HG03139 (cell line): ENCODE results near the gene YAE1.

ENCODE experiments used
- ATAC-seq: cut with Tn5 transposase; IDR thresholded peaks from one replicate; pipeline ENCODE4 v1.9.1; 2021; ENCODE audit not compliant: unreplicated experiment

YAE1 gene

DNA sequence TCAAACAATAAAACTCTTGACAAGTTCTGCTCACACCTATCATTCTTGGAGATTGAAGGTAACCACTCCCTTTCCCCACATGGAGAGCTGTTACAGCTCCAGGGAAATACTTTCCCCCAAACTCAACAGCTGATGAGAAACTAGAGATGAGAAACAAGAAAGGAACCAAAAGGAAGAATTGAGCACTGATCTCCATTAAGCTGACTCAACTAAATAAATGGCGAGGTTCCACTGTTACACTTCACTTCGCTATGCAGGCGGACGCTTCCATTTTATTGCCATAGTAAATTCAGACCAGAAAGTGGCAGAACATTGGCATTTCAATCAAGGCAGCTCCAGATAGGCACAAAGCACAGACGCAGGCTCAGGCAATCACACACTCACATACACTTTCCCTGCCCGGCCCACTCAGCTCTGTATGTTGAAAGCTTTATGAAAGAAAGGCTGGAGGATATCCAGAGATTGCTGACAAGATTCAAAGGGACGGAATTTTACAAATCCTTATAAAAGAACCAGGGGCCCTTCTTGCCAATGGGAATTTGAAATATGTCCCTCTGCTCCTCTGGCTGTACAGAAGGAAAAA, 11.5 kb upstream of the YAE1 start:
- no peak for ATAC-seq

DNA sequence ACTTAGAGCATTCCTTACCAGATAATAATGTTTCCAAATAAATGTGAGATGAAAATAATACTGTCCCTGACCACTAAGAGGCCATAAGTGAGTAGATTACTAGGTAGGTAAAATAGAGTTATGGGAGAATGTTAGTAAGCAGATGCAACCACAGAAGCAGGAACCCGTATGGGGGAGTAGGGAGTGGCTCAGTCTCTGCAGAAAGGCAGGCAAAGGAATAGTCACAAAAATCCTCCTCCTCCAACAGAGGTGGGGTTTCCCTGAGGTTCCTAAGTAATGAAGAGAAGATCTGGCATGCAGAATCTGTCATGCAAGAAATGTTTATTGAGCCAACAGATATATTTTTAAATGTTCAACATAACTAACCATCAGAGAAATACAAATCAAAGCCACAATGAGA, 9.0 kb upstream of the YAE1 start:
- ATAC-seq, result no peak

DNA sequence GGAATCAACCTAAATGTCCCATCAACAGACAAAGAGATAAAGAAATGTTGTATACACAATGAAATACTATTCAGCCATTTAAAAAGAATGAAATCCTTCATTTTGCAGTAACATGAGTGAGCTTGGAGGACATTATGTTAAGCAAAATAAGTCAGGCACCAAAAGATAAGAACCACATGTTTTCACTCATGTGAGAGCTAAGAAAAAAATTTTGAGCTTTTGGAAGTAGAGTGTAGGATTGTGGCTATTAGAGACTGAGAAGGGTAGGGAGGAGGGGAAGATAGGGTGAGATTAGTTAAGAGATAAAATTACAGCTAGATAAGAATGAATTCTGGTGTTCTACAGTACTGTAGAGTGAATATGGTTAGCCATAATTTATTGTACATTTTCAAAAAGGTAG, 8.3 kb upstream of the YAE1 start:
- no peak for ATAC-seq

DNA sequence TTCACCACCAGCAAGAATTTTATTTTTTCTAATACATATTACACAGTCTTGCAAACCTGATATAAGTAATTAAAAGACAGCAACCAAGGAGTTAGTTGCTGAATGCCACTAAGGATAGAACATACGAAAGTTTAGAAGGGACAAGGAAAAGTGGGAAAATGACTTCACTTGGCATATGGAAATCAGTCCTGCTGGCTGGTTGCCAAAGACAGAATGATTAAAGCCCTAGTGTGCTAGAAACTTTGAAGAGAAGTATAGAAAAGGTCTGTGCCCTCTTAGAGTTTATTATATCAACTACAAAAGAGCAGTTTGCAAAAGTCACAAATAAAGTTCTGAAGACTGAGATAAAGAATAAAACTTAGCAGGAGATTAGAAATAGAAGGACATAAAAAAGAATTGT, 5.8 kb upstream of the YAE1 start:
- ATAC-seq, result no peak

DNA sequence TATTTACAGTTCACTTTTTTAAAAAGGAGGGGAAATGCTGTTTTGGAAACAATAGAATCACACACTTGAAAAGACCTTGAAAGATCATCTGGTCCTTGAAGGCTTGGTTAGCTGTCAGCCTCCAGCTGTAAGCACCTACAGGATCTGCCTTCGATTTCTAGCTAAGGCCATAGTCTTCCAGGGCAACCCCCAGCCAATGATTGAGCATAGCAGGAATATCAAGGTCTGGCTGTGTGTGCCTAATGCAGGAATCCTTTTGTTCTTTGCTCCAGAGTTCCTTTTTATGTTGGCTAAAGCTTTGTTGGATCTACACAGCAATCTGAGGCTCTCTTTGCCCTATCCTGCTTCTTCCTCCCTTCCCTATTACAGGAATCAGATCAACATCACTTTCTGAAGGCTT, 5.2 kb upstream of the YAE1 start:
- ATAC-seq, result no peak

DNA sequence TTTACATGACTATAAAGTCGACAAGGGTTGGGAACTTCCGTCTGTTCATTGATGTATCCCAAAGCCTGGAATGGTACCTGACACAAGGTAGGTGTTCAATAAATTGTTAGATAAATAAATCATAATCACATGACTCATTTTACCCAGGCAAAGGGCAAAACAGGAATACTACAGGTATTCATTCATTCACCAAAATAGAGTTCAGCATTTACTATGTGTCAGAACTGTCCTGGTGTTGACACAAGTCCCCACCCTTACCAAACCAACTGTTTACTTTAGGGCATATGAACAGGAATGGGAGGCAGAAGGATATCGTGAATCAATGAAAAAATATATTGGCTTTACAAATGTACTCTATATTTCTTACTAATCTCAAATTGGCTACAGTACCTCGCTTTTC, 666 bp upstream of the YAE1 start:
- ATAC-seq, result no peak

DNA sequence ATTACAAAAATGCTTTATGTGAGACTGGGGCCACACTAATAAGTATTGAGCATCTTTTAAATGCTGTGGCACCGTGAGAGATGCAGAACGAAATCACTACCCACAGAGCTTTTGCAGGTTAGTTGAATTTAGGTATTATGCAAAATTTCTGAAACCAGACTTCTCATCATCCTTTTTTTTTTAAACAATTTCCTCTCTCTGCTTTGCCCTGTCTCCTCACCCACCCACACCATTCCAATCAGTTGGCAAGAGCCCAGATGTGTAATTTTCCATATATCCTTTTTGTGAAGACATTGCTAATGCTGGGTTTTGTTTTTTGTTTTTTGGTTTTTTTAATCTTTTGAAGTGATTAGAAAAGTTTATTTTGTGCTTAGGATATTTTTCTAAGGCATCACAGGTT, 1.1 kb downstream of the YAE1 start:
- ATAC-seq, result no peak

DNA sequence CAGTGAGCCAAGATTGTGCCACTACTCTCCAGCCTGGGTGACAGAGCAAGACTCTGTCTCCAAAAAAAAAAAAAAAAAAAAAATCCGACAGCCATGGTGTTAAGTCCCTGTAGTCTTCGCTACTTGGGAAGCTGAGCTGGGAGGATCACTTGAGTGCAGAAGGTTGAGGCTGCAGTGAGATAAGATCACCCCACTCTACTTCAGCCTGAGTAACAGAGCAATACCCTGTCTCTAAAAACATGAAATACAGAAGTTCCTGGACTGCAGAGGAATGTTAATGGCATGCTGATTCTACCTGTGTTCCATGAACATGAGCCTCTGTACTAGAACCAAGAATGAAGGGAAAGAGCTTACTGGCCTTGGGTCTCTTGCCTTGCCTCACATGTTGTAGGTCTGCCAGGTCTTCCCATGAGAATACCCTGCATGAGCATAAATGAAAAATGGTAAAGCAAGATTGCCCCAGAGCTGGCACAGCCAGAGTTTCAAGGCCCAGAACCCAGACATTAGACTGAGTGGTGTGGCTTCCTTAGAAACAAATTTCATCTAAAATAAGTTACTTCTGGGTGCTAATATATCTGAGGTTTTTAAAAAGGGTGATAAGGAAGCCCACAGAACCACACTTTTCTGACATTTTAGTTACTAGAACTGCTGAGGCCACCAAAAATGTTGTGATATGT, 8.6 kb downstream of the YAE1 start:
- ATAC-seq, result no peak

DNA sequence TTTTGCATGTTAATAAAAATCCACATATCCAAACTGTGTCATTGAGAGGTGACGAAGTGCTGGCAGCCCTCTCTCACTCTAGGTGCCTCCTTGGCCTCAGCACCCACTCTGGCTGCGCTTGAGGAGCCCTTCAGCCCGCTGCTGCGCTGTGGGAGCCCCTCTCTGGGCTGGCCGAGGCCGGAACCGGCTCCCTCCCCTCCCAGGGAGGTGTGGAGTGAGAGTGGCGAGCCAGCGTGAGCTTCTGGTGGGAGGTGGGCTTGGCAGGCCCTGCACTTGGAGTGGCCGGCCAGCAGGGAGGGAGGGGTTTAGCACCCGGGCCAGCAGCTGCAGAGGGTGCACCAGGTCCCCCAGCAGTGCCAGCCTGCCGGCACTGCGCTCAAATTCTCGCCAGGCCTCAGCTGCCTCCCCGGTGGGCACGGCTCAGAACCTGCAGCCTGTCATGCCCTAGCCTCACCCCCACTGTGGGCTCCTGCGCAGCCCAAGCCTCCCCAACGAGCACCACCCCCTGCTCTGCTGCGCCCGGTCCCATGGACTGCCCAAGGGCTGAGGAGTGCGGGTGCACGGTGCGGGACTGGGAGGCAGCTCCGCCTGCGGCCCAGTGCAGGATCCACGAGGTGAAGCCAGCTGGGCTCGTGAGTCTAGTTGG, 11.1 kb downstream of the YAE1 start:
- ATAC-seq, result no peak

DNA sequence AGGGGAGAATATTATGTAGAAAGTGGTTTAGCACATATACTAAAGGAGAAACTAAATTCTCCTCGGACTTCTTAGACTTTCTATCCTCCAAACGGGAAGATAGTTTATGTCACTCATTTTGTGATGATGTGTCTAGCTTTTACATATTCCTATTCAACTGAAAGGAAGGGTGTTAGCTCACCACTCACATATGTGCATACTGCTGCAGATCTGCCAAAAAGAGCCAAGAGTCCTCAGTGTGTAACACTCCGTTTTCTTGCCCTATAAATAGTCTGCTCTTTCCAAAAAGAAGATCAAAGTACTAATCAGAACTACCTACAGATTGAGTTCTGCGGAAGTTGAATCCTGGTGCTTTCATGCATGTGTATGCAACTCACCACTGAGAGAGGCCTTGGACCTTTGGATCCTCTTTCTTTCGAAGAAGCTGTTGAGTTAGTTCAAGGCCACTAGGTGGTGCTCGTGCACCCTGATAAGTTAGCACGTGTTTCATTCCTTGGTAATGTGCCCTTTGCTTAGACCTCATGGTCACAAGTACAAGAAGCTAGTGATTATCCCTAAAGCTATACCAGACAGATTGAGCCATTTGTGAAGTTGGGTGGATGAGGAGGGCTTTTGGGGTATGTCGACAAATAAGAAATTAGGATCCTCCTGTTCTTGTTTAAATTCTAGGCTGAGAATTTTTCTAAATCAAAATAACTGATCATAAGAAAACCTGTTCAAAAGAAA, 14.1 kb downstream of the YAE1 start:
- peak; percentile 96 for ATAC-seq

DNA sequence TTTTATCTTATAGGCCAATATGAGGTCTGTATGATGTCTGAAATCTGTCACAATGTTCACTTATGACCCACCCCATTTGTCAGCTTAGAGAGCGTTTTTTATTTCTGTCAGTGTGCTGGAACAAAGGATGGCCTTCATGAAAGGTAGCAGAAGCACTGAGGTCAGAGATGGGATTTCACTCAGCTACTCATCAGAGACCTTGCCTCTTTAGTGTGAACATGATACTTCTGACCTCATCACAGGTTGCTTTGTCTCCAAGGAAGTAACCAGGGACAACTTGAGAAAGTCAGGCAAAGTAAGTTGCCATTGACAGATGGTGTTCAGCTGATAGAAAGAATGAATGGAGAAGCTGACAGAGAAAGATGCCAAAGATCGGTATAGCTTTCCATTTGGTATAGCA, 16.3 kb downstream of the YAE1 start:
- ATAC-seq, result no peak

DNA sequence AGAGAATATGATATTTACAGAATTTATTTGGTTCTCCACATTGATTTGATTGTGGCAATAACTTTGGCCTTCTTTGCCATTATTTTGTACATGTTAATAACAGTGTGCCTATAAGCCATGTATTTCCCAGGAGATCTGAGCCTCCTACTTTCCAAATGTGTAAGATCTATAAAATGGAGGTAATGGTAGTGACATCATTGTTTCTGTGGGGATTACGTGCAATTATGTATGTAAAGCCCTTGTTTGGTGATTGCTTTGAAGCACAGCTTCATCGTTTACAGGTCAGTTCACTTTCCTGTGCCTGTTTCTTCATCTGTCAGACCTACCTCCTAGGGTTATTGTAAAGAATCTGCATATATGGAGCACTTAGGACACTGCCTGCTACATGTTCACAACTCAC, 17.3 kb downstream of the YAE1 start:
- no peak for ATAC-seq

DNA sequence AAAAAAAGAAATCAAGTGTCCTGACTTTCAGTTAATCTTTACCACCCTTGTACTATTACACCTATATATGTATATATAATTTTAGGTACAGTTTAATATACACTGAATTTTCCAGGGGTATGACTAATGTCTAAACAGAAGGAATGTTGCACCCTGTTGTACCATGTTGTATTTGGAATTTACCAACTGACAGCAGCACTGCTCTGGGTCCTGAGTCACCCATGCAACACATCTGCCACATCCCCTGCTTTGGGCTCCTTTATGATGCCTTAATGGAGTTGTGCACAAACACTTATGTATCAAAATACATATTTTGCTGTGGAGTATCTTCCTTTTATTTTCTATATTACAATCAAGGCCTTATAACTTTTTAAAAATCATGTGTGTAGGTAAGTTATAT, 21.2 kb downstream of the YAE1 start:
- ATAC-seq, result no peak

DNA sequence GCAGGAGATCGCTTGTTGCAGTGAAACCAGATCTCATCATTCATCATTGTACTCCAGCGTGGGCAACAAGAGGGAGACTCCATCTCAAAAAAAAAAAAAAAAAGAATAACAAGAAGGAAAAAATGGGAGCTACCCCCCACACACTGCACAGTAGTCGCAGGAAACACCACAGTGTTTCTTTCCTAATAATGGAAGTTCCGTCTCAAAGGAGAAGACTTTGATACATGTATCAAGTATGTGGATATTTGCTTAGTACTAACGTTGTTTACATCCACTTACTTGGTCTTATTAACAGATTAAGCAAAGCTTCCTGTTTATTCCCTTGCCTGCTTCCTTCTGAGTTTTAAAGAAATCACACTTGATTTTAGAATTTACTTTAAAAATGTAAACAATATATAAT, 22.2 kb downstream of the YAE1 start:
- ATAC-seq, result no peak

DNA sequence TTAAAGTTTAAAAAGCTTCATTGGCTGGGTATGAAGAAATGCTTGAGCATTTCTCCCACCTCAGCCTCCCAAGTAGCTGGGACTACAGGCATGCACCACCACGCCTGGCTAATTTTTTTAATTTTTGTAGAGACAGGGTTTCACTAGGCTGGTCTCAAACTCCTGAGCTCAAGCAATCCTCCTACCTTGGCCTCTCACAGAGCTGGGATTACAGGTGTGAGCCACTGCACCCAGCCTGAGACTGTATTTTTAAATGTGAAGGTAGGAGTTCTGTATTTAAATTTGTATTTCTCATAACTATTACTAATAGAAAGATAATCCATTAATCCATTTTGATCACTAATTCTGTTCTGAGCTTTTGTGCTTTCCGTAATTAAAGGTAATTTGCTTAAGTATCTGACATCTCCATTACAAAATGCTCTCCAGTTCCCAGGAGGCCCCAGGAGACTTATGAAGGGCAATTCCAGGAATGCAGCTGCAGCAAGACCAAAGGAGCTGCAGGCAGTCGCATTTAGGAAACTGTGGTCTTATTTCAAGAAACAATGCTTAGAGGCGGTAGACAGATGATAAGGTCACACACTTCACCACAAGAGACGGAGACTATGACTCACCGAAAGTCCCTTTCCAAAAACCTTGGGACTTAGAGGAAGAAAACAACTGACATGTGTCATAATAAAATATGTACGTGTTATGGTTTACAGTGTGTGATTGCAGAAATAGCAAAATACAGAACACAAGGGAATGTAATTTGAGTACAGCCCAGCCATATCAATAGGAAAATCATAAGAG, 23.3 kb downstream of the YAE1 start:
- peak; percentile 85 for ATAC-seq

DNA sequence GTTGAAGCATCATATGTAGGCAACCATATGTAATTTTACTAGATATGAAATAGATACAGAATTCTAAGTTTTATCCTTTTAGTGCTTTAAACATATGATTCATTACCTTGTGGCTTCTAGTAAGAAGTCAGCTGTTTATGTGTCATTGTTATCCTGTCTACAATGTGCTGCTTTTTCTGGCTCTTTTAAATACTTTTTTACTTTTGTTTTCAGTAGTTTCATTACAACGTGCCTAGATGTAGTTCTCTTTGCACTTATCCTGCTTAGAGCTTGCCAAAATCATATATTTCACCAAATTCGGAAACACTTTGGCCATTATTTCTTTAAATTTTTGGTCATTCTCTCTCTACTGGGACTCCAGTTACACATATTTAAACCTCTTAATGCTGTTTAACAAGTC, 26.4 kb downstream of the YAE1 start:
- ATAC-seq, result no peak

DNA sequence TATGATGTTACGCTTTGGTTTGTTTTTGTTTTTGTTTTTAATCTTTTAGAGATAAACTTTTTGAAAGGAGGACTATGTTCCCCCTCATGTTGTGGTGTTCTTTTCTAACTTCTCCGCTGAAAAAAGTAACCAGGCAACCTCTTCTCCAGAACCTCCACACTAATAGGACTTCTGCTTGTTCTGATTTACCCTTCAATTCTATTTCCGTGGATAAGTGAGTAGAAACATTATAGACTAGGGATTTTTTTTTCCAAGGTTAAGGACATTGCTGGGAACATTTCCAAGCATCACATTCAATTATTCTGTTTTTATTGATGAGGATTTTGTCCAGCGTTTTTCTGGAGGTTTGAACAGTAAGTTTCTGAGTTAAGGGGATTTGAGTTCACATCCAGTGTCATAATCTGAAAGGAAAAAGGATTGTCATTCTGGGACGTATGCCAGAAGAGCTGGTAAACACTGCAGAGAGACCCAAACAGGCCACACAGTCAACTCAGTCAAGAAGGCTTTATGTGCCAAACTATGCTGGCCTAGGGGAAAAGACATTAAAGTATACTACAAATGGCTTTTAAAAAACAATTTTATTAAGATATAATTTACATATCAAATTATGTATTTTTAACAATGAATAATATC, 28.9 kb downstream of the YAE1 start:
- no peak for ATAC-seq

DNA sequence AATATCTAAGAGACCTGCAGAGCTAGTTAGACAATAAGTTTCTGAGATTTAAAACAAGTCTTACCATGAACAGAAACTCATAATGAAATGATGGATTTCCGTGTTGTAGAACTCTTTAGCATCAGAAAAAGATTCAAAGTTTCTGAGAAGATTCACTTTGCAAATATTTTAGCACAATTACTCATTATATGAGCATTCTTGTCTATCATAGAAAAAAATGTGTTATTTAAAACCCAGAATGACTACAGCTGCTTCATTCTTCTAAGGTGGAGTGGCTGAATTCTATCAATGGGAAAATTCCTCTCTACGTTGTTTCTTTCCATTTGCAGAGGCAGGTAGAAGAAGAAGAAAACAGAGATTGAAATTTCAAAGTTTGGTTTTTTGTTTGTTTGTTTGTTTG, 36.1 kb downstream of the YAE1 start:
- no peak for ATAC-seq

DNA sequence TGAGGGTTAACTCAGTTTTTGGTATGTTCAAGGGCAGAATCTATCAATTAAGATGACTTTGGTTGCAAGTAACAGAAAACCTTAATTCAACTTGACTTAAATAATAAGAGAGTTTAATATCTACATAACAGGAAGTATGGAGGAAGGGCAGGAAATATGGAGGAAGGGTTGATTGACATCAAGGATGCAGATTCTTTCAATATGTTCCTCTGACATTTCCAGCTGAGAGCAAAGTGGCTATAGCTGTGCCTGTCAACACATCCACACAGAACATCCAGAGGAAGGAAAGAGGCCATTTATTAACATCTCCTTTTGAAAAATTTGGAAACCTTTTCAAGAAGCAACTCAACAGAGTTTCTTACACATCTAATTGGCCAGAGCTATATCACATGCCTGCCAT, 37.7 kb downstream of the YAE1 start:
- ATAC-seq, result no peak

DNA sequence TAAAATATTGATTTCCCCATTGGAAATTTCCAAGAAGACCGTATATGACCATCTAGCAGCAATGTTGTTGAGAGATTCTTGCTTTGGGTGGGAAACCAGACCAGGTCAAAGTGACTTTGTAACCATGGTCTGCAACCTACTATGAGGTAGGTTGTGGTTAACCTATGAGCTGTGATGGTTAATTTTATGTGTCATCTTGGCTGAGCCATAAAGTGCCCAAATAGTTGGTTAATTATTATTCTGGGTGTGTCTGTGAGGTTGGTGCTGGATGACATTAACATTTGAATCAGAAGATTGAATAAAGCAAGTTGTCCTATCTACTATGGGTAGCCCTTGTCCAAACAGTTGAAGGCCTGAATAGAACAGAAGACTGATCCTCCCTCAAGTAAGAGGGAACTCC, 38.9 kb downstream of the YAE1 start:
- peak; percentile 75 for ATAC-seq

DNA sequence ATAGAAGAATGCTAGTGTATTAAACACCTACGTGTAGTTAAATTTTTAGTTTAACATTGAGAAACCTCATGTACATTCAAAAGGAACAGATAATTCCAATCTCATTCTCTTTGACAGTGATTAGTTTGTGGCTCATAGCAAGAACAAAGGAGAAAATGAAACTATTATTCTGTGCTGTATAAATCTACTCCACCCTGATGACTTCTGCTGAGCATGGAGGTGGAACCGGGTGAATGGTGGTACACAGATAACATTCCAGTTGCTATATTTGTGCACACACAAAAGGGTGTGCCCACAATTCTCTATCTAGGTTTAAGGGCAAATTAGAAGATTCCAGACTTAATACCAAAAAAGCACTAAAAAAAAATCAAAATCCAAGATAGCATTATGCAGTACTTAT, 40.1 kb downstream of the YAE1 start:
- no peak for ATAC-seq
